ACC112 (cell line): ENCODE results near the gene ADK.
A peak's percentile ranks its signal among the peaks of the same experiment; 100 is the strongest.
"Not testable (repeated sequence)": the region's sequence is repeated elsewhere in the genome, so short reads cannot be mapped to it uniquely, and the experiment has no call there.

ENCODE experiments used
- H2AFZ ChIP-seq: fragments of 200-600 bp; sonication (generic); one replicate; pipeline ENCODE4 v1.6.0; 2017; ENCODE audit warnings: antibody characterized with exemption, low read length; ENCODE audit not compliant: unreplicated experiment
- H3K27ac ChIP-seq: fragments of 200-600 bp; sonication (generic); 2 replicates; pipeline ENCODE4 v1.5.1; 2014; ENCODE audit warnings: low read depth, mild to moderate bottlenecking, antibody characterized with exemption, low read length, moderate library complexity
- H3K27me3 ChIP-seq: fragments of 200-600 bp; sonication (generic); 2 replicates; pipeline ENCODE4 v1.6.1; 2014; ENCODE audit warnings: mild to moderate bottlenecking, antibody characterized with exemption, low read length, moderate library complexity, mixed read lengths; ENCODE audit not compliant: insufficient read depth
- H3K36me3 ChIP-seq: fragments of 200-600 bp; sonication (generic); 2 replicates; pipeline ENCODE4 v1.6.1; 2016; ENCODE audit warnings: mild to moderate bottlenecking, antibody characterized with exemption, low read length, moderate library complexity, mixed read lengths; ENCODE audit not compliant: insufficient read depth
- H3K4me1 ChIP-seq: fragments of 200-600 bp; sonication (generic); one replicate; pipeline ENCODE4 v1.6.1; 2016; ENCODE audit warnings: low read length, mixed read lengths; ENCODE audit not compliant: insufficient read depth, unreplicated experiment, control insufficient read depth
- H3K4me3 ChIP-seq: fragments of 200-600 bp; sonication (generic); 2 replicates; pipeline ENCODE4 v1.5.1; 2014; ENCODE audit warnings: mild to moderate bottlenecking, low read depth, low read length
- H3K79me2 ChIP-seq: fragments of 200-600 bp; sonication (generic); one replicate; pipeline ENCODE4 v1.6.0; 2016; ENCODE audit warnings: low read length; ENCODE audit not compliant: control insufficient read depth, unreplicated experiment, insufficient read depth

ADK gene

GRCh38 chr10:74474022-74474713, 323.1 kb downstream of the ADK start:
- no peak overlapping the region for H2AFZ ChIP-seq
- H3K27ac ChIP-seq: no peak overlapping the region
- no peaks in the 10 kb centered on the region for H3K27me3 ChIP-seq
- no peak overlapping the region for H3K4me3 ChIP-seq
- no peaks in the 10 kb centered on the region for H3K36me3 ChIP-seq
- H3K79me2 ChIP-seq: no peaks in the 10 kb centered on the region
- H3K4me1 ChIP-seq: peaks cover 3% of the 10 kb centered on the region

GRCh38 chr10:74476162-74476706, 325.2 kb downstream of the ADK start:
- not testable (repeated sequence) for H3K79me2 ChIP-seq, H3K4me1 ChIP-seq, H3K4me3 ChIP-seq, H3K36me3 ChIP-seq, H2AFZ ChIP-seq, H3K27me3 ChIP-seq
- 0 out of 2 replicates have a peak overlapping the region, but pooled peaks have one; percentile 24 for H3K27ac ChIP-seq

GRCh38 chr10:74480778-74481177, 329.8 kb downstream of the ADK start:
- H2AFZ ChIP-seq: no peak overlapping the region
- H3K27me3 ChIP-seq: no peaks in the 10 kb centered on the region
- H3K79me2 ChIP-seq: no peaks in the 10 kb centered on the region
- H3K36me3 ChIP-seq: no peaks in the 10 kb centered on the region
- H3K4me1 ChIP-seq: peaks cover 3% of the 10 kb centered on the region
- H3K4me3 ChIP-seq: no peak overlapping the region
- H3K27ac ChIP-seq: no peak overlapping the region

- Histone ChIP-seq H3K79me2 (no peaks in the 10 kb centered on the region), H3K27ac (no peak overlapping the region), H3K27me3 (no peaks in the 10 kb centered on the region), H3K36me3 (no peaks in the 10 kb centered on the region), H3K4me1 (no peaks in the 10 kb centered on the region), H2AFZ (no peak overlapping the region), H3K4me3 (no peak overlapping the region)
These were observed 332.3 kb downstream of the ADK start for GRCh38 chr10:74483356-74483755.

GRCh38 chr10:74485283-74485682, 334.3 kb downstream of the ADK start:
- no peaks in the 10 kb centered on the region for H3K4me1 ChIP-seq
- no peaks in the 10 kb centered on the region for H3K27me3 ChIP-seq
- no peak overlapping the region for H3K4me3 ChIP-seq
- H3K27ac ChIP-seq: no peak overlapping the region
- no peak overlapping the region for H2AFZ ChIP-seq
- no peaks in the 10 kb centered on the region for H3K36me3 ChIP-seq
- H3K79me2 ChIP-seq: no peaks in the 10 kb centered on the region

- H3K27me3 ChIP-seq: no peaks in the 10 kb centered on the region
- no peak overlapping the region for H3K27ac ChIP-seq
- no peaks in the 10 kb centered on the region for H3K79me2 ChIP-seq
- H3K4me1 ChIP-seq: no peaks in the 10 kb centered on the region
- no peaks in the 10 kb centered on the region for H3K36me3 ChIP-seq
- no peak overlapping the region for H2AFZ ChIP-seq
- no peak overlapping the region for H3K4me3 ChIP-seq
These were observed 335.6 kb downstream of the ADK start for GRCh38 chr10:74486659-74487058.

GRCh38 chr10:74488907-74489306, 337.9 kb downstream of the ADK start:
- Histone ChIP-seq H3K36me3 (no peaks in the 10 kb centered on the region), H2AFZ (no peak overlapping the region), H3K27me3 (no peaks in the 10 kb centered on the region), H3K79me2 (no peaks in the 10 kb centered on the region), H3K4me1 (no peaks in the 10 kb centered on the region), H3K27ac (no peak overlapping the region), H3K4me3 (no peak overlapping the region)

GRCh38 chr10:74490551-74490950, 339.5 kb downstream of the ADK start:
- Histone ChIP-seq H2AFZ (no peak overlapping the region), H3K36me3 (no peaks in the 10 kb centered on the region), H3K4me1 (no peaks in the 10 kb centered on the region), H3K79me2 (no peaks in the 10 kb centered on the region), H3K4me3 (no peak overlapping the region), H3K27ac (no peak overlapping the region), H3K27me3 (no peaks in the 10 kb centered on the region)

- H3K79me2 ChIP-seq: no peaks in the 10 kb centered on the region
- no peak overlapping the region for H2AFZ ChIP-seq
- H3K4me3 ChIP-seq: no peak overlapping the region
- no peaks in the 10 kb centered on the region for H3K27me3 ChIP-seq
- H3K27ac ChIP-seq: no peak overlapping the region
- no peaks in the 10 kb centered on the region for H3K36me3 ChIP-seq
- H3K4me1 ChIP-seq: no peaks in the 10 kb centered on the region
These were observed 340.0 kb downstream of the ADK start for GRCh38 chr10:74491014-74491413.

- not testable (repeated sequence) for H3K27me3 ChIP-seq, H2AFZ ChIP-seq, H3K4me3 ChIP-seq, H3K27ac ChIP-seq, H3K36me3 ChIP-seq, H3K79me2 ChIP-seq
- peaks cover 17% of the 10 kb centered on the region for H3K4me1 ChIP-seq
These were observed 345.3 kb downstream of the ADK start for GRCh38 chr10:74496276-74496675.

- not testable (repeated sequence) for H3K27ac ChIP-seq, H3K36me3 ChIP-seq, H3K79me2 ChIP-seq, H2AFZ ChIP-seq, H3K4me3 ChIP-seq, H3K27me3 ChIP-seq
- peaks cover 40% of the 10 kb centered on the region for H3K4me1 ChIP-seq
These were observed 347.6 kb downstream of the ADK start for GRCh38 chr10:74498664-74499063.
